Measurements from ENCODE around the gene DLGAP3. TPM values are rescaled to one million over a fixed set of nuclear protein-coding genes. Genes with fewer than 3 reads are reported as not detected.

Gene DLGAP3
- total RNA-seq = under 1 TPM; 0.06 to 0.83 (median 0.40) TPM

GRCh38 chr1:34929497-34929852 lies at the start of gene DLGAP3:
Gene DLGAP3 (minus strand): TSS chr1:34929650. CDS start chr1:34905383, 24,267 bp downstream.
- intact Hi-C loops (cut with DNase I) = no loop called here
- Histone ChIP-seq H3K4me1 (peaks cover 6 to 21% (median 20%) of the 10 kb centered on the region in 4 donors), H3K36me3 (no peaks in the 10 kb centered on the region), H3K9me3 (no peaks in the 10 kb centered on the region), H3K4me3 (peak within 1 kb of the TSS; percentile 51 to 61 (median 53)), H3K27me3 (peaks cover 8 to 70% (median 47%) of the 10 kb centered on the region in 4 donors), H3K27ac (replicated peaks in 1 of 4) (no peak within 1 kb of the TSS)
- TF ChIP-seq POLR2A (IDR thresholded peaks at IDR 0.05; ENCODE audit: low read depth) (no peak), EP300 (IDR thresholded peaks at IDR 0.05) (no peak), POLR2AphosphoS5 (IDR thresholded peaks at IDR 0.05) (no peak), CTCF (IDR thresholded peaks at IDR 0.05) (no peak)
- no CpG with 5 or more reads among the region's 50 CpGs for WGBS
- no peak for DNase-seq (ENCODE audit: extremely low spot score)

- H3K4me3 ChIP-seq = no peak overlapping the region
- H3K27ac ChIP-seq (replicated peaks in 1 of 4) = no peak overlapping the region
- no peaks in the 10 kb centered on the region for H3K9me3 ChIP-seq
- H3K27me3 ChIP-seq = no peaks in the 10 kb centered on the region
- peaks cover 10 to 28% (median 11%) of the 10 kb centered on the region in 4 donors for H3K4me1 ChIP-seq
- 58% methylated on average over 5 of the region's 6 CpGs for WGBS
- TF ChIP-seq CTCF (IDR thresholded peaks at IDR 0.05) (no peak), EP300 (IDR thresholded peaks at IDR 0.05) (no peak), POLR2AphosphoS5 (IDR thresholded peaks at IDR 0.05) (no peak), POLR2A (IDR thresholded peaks at IDR 0.05; ENCODE audit: low read depth) (no peak)
- no peak for DNase-seq (ENCODE audit: extremely low spot score)
- intact Hi-C loops (cut with DNase I) = no loop called here
- peaks cover 0 to 25% (median 10%) of the 10 kb centered on the region in 4 donors for H3K36me3 ChIP-seq
Observed at GRCh38 chr1:34978921-34979320, 49.5 kb upstream of the DLGAP3 start.

GRCh38 chr1:34977858-34978257 lies 48.4 kb upstream of the DLGAP3 start:
- Histone ChIP-seq H3K4me3 (no peak overlapping the region), H3K27ac (replicated peaks in 1 of 4) (no peak overlapping the region), H3K36me3 (peaks cover 0 to 25% (median 10%) of the 10 kb centered on the region in 4 donors), H3K27me3 (no peaks in the 10 kb centered on the region), H3K4me1 (peaks cover 0 to 17% (median 2%) of the 10 kb centered on the region in 4 donors), H3K9me3 (no peaks in the 10 kb centered on the region)
- intact Hi-C loops (cut with DNase I) = no loop called here
- TF ChIP-seq POLR2A (IDR thresholded peaks at IDR 0.05; ENCODE audit: low read depth) (no peak), EP300 (IDR thresholded peaks at IDR 0.05) (no peak), CTCF (IDR thresholded peaks at IDR 0.05) (no peak), POLR2AphosphoS5 (IDR thresholded peaks at IDR 0.05) (no peak)
- no peak for DNase-seq (ENCODE audit: extremely low spot score)
- WGBS = no CpG with 5 or more reads among the region's 2 CpGs

- no peak overlapping the region for H3K4me3 ChIP-seq
- WGBS = 100% methylated on average over 2 of the region's 13 CpGs
- H3K9me3 ChIP-seq = no peaks in the 10 kb centered on the region
- intact Hi-C loops (cut with DNase I) = no loop called here
- no peak for DNase-seq (ENCODE audit: extremely low spot score)
- H3K4me1 ChIP-seq = peaks cover 0 to 13% (median 2%) of the 10 kb centered on the region in 4 donors
- no peak overlapping the region for H3K27ac ChIP-seq (replicated peaks in 1 of 4)
- peaks cover 0 to 24% (median 10%) of the 10 kb centered on the region in 4 donors for H3K36me3 ChIP-seq
- no peak for TF ChIP-seq POLR2A (IDR thresholded peaks at IDR 0.05; ENCODE audit: low read depth)
- TF ChIP-seq POLR2AphosphoS5 (IDR thresholded peaks at IDR 0.05) = no peak
- no peak for TF ChIP-seq EP300 (IDR thresholded peaks at IDR 0.05)
- no peak for TF ChIP-seq CTCF (IDR thresholded peaks at IDR 0.05)
- peaks cover 0 to 6% (median 0%) of the 10 kb centered on the region in 4 donors for H3K27me3 ChIP-seq
Observed at GRCh38 chr1:34977210-34977471, 47.7 kb upstream of the DLGAP3 start.

All from esophagus muscularis mucosa (tissue), 4 donors.